Spleen (tissue), 7 donors: ENCODE data around the gene GDPD5.

Source experiments
- POLR2A ChIP-seq, 3 donors: fragments of 450-650 bp; IDR thresholded peaks; one replicate each; pipeline ENCODE4 v1.5.1; 2017; ENCODE audit warnings: antibody characterized with exemption in 3 of 3, mild to moderate bottlenecking in 1 of 3
- TF ChIP-seq, protein P1 (sequence below), 11 experiments: fragments of 200-600 bp in 7 of 11; fragments of 450-650 bp in 4 of 11; sonication (generic) in 4 of 11; IDR thresholded peaks in 8 of 11; conservative IDR thresholded peaks in 3 of 11; 1 replicate in 7 of 11; 2 replicates in 4 of 11; pipeline versions ENCODE4 v1.4.0 to v1.8.0; 2016 to 2021; ENCODE audit warnings: antibody characterized with exemption in 11 of 11, inconsistent platforms in 4 of 11, mild to moderate bottlenecking in 1 of 11
- donor health status: DM: no; HTN: no; CAD: no; lungs with moderate emphysema.
- donor health status: DM: no; HTN: no; CAD: no.
- donor health status: DM: no; HTN: no; CAD: no.

DNA sequence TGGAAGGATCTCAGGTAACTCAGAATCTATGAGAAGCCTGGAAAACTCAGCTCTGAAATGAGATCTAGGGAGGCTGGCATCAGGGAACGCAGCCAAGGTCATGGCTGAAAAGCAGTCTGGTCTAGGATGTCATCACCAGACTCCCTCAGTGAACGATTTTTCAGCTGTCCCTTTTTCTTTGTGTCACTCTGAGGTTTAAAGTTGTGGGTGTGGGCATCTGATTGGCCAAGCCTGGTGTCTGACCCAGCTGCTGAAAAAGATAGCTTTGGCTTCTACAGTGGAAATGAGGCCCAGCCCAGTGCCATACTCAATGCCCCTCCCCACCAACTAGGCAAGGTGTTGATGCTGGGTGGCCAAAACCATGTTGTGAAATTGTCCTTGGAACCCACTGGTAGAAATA is 111.9 kb downstream of the GDPD5 start:
- TF ChIP-seq, protein P1, sequence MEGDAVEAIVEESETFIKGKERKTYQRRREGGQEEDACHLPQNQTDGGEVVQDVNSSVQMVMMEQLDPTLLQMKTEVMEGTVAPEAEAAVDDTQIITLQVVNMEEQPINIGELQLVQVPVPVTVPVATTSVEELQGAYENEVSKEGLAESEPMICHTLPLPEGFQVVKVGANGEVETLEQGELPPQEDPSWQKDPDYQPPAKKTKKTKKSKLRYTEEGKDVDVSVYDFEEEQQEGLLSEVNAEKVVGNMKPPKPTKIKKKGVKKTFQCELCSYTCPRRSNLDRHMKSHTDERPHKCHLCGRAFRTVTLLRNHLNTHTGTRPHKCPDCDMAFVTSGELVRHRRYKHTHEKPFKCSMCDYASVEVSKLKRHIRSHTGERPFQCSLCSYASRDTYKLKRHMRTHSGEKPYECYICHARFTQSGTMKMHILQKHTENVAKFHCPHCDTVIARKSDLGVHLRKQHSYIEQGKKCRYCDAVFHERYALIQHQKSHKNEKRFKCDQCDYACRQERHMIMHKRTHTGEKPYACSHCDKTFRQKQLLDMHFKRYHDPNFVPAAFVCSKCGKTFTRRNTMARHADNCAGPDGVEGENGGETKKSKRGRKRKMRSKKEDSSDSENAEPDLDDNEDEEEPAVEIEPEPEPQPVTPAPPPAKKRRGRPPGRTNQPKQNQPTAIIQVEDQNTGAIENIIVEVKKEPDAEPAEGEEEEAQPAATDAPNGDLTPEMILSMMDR (IDR thresholded peaks at IDR 0.05 in 8 of 11, conservative IDR thresholded peaks at IDR 0.05 in 3 of 11) = no peak
- no peak for TF ChIP-seq POLR2A (IDR thresholded peaks at IDR 0.05)
